Measurements from ENCODE around the gene DENND5A.
"Not testable (repeated sequence)": the region's sequence is repeated elsewhere in the genome, so short reads cannot be mapped to it uniquely, and the experiment has no call there.

Gene DENND5A

GRCh38 chr11:9192561-9192960 is 72.6 kb downstream of the DENND5A start:
- Histone ChIP-seq H3K9ac (ENCODE audit: low read length) (no peak overlapping the region), H3K4me3 (ENCODE audit: low read depth, low read length) (no peak overlapping the region), H3K9me3 (ENCODE audit: control insufficient read depth, insufficient read depth, low read depth, low read length) (peaks cover 34% of the 10 kb centered on the region), H3K36me3 (ENCODE audit: control insufficient read depth, insufficient read depth, low read length) (peaks cover 65% of the 10 kb centered on the region), H3K27ac (ENCODE audit: low read depth, low read length) (no peak overlapping the region), H3K27me3 (ENCODE audit: control insufficient read depth, insufficient read depth, low read length) (no peaks in the 10 kb centered on the region), H3K4me1 (ENCODE audit: control insufficient read depth, insufficient read depth, low read length) (no peaks in the 10 kb centered on the region)

GRCh38 chr11:9190326-9191016 is 74.7 kb downstream of the DENND5A start:
- H3K4me1 ChIP-seq (ENCODE audit: control insufficient read depth, insufficient read depth, low read length); H3K9ac ChIP-seq (ENCODE audit: low read length); H3K27me3 ChIP-seq (ENCODE audit: control insufficient read depth, insufficient read depth, low read length); H3K4me3 ChIP-seq (ENCODE audit: low read depth, low read length); H3K27ac ChIP-seq (ENCODE audit: low read depth, low read length): not testable (repeated sequence)
- Histone ChIP-seq H3K36me3 (ENCODE audit: control insufficient read depth, insufficient read depth, low read length) (peaks cover 73% of the 10 kb centered on the region), H3K9me3 (ENCODE audit: control insufficient read depth, insufficient read depth, low read depth, low read length) (peaks cover 34% of the 10 kb centered on the region)

- H3K27me3 ChIP-seq (ENCODE audit: control insufficient read depth, insufficient read depth, low read length); H3K4me1 ChIP-seq (ENCODE audit: control insufficient read depth, insufficient read depth, low read length); H3K27ac ChIP-seq (ENCODE audit: low read depth, low read length); H3K9ac ChIP-seq (ENCODE audit: low read length); H3K4me3 ChIP-seq (ENCODE audit: low read depth, low read length): not testable (repeated sequence)
- peaks cover 34% of the 10 kb centered on the region for H3K9me3 ChIP-seq (ENCODE audit: control insufficient read depth, insufficient read depth, low read depth, low read length)
- peaks cover 70% of the 10 kb centered on the region for H3K36me3 ChIP-seq (ENCODE audit: control insufficient read depth, insufficient read depth, low read length)
These were observed 76.3 kb downstream of the DENND5A start for GRCh38 chr11:9188860-9189259.

GRCh38 chr11:9187616-9188015 is 77.5 kb downstream of the DENND5A start:
- H3K27me3 ChIP-seq (ENCODE audit: control insufficient read depth, insufficient read depth, low read length): no peaks in the 10 kb centered on the region
- peaks cover 62% of the 10 kb centered on the region for H3K36me3 ChIP-seq (ENCODE audit: control insufficient read depth, insufficient read depth, low read length)
- H3K27ac ChIP-seq (ENCODE audit: low read depth, low read length): no peak overlapping the region
- H3K9me3 ChIP-seq (ENCODE audit: control insufficient read depth, insufficient read depth, low read depth, low read length): peaks cover 34% of the 10 kb centered on the region
- H3K4me3 ChIP-seq (ENCODE audit: low read depth, low read length): no peak overlapping the region
- H3K4me1 ChIP-seq (ENCODE audit: control insufficient read depth, insufficient read depth, low read length): no peaks in the 10 kb centered on the region
- no peak overlapping the region for H3K9ac ChIP-seq (ENCODE audit: low read length)

- Histone ChIP-seq H3K9me3 (ENCODE audit: control insufficient read depth, insufficient read depth, low read depth, low read length) (peaks cover 9% of the 10 kb centered on the region), H3K36me3 (ENCODE audit: control insufficient read depth, insufficient read depth, low read length) (peaks cover 62% of the 10 kb centered on the region), H3K27me3 (ENCODE audit: control insufficient read depth, insufficient read depth, low read length) (no peaks in the 10 kb centered on the region), H3K9ac (ENCODE audit: low read length) (no peak overlapping the region), H3K4me1 (ENCODE audit: control insufficient read depth, insufficient read depth, low read length) (no peaks in the 10 kb centered on the region), H3K4me3 (ENCODE audit: low read depth, low read length) (no peak overlapping the region), H3K27ac (ENCODE audit: low read depth, low read length) (no peak overlapping the region)
These were observed 80.6 kb downstream of the DENND5A start for GRCh38 chr11:9184516-9184915.

- Histone ChIP-seq H3K27ac (ENCODE audit: low read depth, low read length) (no peak overlapping the region), H3K9ac (ENCODE audit: low read length) (no peak overlapping the region), H3K4me1 (ENCODE audit: control insufficient read depth, insufficient read depth, low read length) (no peaks in the 10 kb centered on the region; the same call in 1 of the 2 replicates), H3K4me3 (ENCODE audit: low read depth, low read length) (no peak overlapping the region), H3K36me3 (ENCODE audit: control insufficient read depth, insufficient read depth, low read length) (peaks cover 62% of the 10 kb centered on the region), H3K27me3 (ENCODE audit: control insufficient read depth, insufficient read depth, low read length) (no peaks in the 10 kb centered on the region), H3K9me3 (ENCODE audit: control insufficient read depth, insufficient read depth, low read depth, low read length) (no peaks in the 10 kb centered on the region)
These were observed 82.8 kb downstream of the DENND5A start for GRCh38 chr11:9182180-9182871.

- Histone ChIP-seq H3K4me3 (ENCODE audit: low read depth, low read length) (no peak overlapping the region), H3K9me3 (ENCODE audit: control insufficient read depth, insufficient read depth, low read depth, low read length) (no peaks in the 10 kb centered on the region), H3K27me3 (ENCODE audit: control insufficient read depth, insufficient read depth, low read length) (no peaks in the 10 kb centered on the region), H3K36me3 (ENCODE audit: control insufficient read depth, insufficient read depth, low read length) (peaks cover 71% of the 10 kb centered on the region), H3K9ac (ENCODE audit: low read length) (no peak overlapping the region), H3K27ac (ENCODE audit: low read depth, low read length) (no peak overlapping the region), H3K4me1 (ENCODE audit: control insufficient read depth, insufficient read depth, low read length) (no peaks in the 10 kb centered on the region; the same call in 1 of the 2 replicates)
These were observed 84.4 kb downstream of the DENND5A start for GRCh38 chr11:9180784-9181183.

- no peaks in the 10 kb centered on the region for H3K27me3 ChIP-seq (ENCODE audit: control insufficient read depth, insufficient read depth, low read length)
- no peak overlapping the region for H3K9ac ChIP-seq (ENCODE audit: low read length)
- no peaks in the 10 kb centered on the region for H3K9me3 ChIP-seq (ENCODE audit: control insufficient read depth, insufficient read depth, low read depth, low read length)
- H3K4me1 ChIP-seq (ENCODE audit: control insufficient read depth, insufficient read depth, low read length): no peaks in the 10 kb centered on the region; the same call in 1 of the 2 replicates
- H3K27ac ChIP-seq (ENCODE audit: low read depth, low read length): 0 out of 2 replicates have a peak overlapping the region, but pooled peaks have one; percentile 43
- no peak overlapping the region for H3K4me3 ChIP-seq (ENCODE audit: low read depth, low read length)
- peaks cover 72% of the 10 kb centered on the region for H3K36me3 ChIP-seq (ENCODE audit: control insufficient read depth, insufficient read depth, low read length)
These were observed 86.0 kb downstream of the DENND5A start for GRCh38 chr11:9179141-9179540.

- no peaks in the 10 kb centered on the region for H3K9me3 ChIP-seq (ENCODE audit: control insufficient read depth, insufficient read depth, low read depth, low read length)
- H3K9ac ChIP-seq (ENCODE audit: low read length): peak overlapping the region; percentile 23
- H3K4me1 ChIP-seq (ENCODE audit: control insufficient read depth, insufficient read depth, low read length): no peaks in the 10 kb centered on the region; the same call in 1 of the 2 replicates
- H3K27ac ChIP-seq (ENCODE audit: low read depth, low read length): 0 out of 2 replicates have a peak overlapping the region, but pooled peaks have one; percentile 43
- no peaks in the 10 kb centered on the region for H3K27me3 ChIP-seq (ENCODE audit: control insufficient read depth, insufficient read depth, low read length)
- no peak overlapping the region for H3K4me3 ChIP-seq (ENCODE audit: low read depth, low read length)
- peaks cover 71% of the 10 kb centered on the region for H3K36me3 ChIP-seq (ENCODE audit: control insufficient read depth, insufficient read depth, low read length)
These were observed 86.4 kb downstream of the DENND5A start for GRCh38 chr11:9178716-9179115.

- Histone ChIP-seq H3K36me3 (ENCODE audit: control insufficient read depth, insufficient read depth, low read length) (peaks cover 76% of the 10 kb centered on the region), H3K27ac (ENCODE audit: low read depth, low read length) (no peak overlapping the region), H3K9ac (ENCODE audit: low read length) (no peak overlapping the region), H3K4me1 (ENCODE audit: control insufficient read depth, insufficient read depth, low read length) (no peaks in the 10 kb centered on the region; the same call in none of the 2 replicates), H3K4me3 (ENCODE audit: low read depth, low read length) (no peak overlapping the region), H3K27me3 (ENCODE audit: control insufficient read depth, insufficient read depth, low read length) (no peaks in the 10 kb centered on the region), H3K9me3 (ENCODE audit: control insufficient read depth, insufficient read depth, low read depth, low read length) (no peaks in the 10 kb centered on the region)
These were observed 87.6 kb downstream of the DENND5A start for GRCh38 chr11:9177438-9178091.

GRCh38 chr11:9176550-9176949 is 88.6 kb downstream of the DENND5A start:
- H3K4me1 ChIP-seq (ENCODE audit: control insufficient read depth, insufficient read depth, low read length): no peaks in the 10 kb centered on the region; the same call in none of the 2 replicates
- no peaks in the 10 kb centered on the region for H3K9me3 ChIP-seq (ENCODE audit: control insufficient read depth, insufficient read depth, low read depth, low read length)
- no peak overlapping the region for H3K27ac ChIP-seq (ENCODE audit: low read depth, low read length)
- H3K4me3 ChIP-seq (ENCODE audit: low read depth, low read length): no peak overlapping the region
- no peak overlapping the region for H3K9ac ChIP-seq (ENCODE audit: low read length)
- H3K27me3 ChIP-seq (ENCODE audit: control insufficient read depth, insufficient read depth, low read length): no peaks in the 10 kb centered on the region
- H3K36me3 ChIP-seq (ENCODE audit: control insufficient read depth, insufficient read depth, low read length): peaks cover 73% of the 10 kb centered on the region

Data from HUES6 (cell line).